K562 treated with DMSO at 1 percent for 4 hours (cell line): ENCODE measurements around the gene GUCA2B. TPM values are rescaled to one million over a fixed set of nuclear protein-coding genes. Genes with fewer than 3 reads are reported as not detected.

ENCODE experiments used
- total RNA-seq: library from RNA; unstranded; fragments of 300-600 nt; gene quantifications from 2 replicates; pipeline ENCODE4 v1.2.3, GENCODE V29; 2022; ENCODE audit not compliant: insufficient read depth

The GUCA2B gene
- total RNA-seq = not detected in 2 replicates

GRCh38 chr1:42152907-42153600 lies at the start of gene GUCA2B:
Gene GUCA2B (plus strand): TSS chr1:42153410. CDS start chr1:42153451, 41 bp downstream.

DNA sequence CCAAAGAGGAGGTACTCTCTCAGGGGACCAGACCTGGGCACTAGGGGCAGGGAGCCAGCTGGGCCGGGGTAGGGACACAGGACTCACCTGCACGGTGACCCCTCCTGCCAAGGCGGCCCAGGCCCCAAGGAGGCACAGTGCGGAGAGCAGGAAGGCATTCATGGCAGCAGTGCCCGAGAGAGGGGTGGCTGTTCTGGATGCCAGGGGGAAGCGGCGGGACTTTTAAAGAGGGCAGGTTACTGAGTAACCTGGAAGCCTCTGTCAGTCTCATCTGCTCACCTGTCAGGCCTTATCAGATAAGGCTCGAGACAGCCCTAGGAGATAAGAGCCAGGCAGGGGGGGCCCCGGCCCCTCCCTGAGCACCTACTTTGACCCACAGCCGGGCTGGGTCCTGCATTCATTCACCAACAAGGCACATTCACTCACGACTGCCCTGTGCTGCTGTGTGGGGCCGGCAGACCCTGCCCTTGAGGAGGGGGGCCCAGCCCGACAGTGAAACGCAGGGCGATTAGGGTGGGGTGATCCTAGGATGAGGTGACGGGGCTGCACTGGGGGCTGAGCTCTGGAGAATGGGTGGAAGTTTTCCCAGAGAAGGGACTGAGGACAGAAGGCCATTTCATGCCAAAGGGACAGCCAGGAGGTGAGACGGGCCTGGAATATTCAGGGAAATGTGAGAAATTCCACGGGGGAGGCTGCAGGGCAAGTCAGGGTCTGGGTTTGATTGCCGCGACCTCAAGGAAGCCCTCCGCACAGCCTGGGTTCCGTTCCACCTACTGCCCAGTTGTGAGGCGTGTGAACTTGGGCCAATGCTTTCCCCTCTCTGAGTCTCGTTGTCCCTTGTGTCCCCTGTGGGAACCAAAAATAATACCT lies 11.6 kb downstream of the GUCA2B start, which contains the start of gene GUCA2A:
GUCA2A (minus strand) TSS at position 195 of the 870 bp plus-strand sequence; CDS start at position 162, 33 bp downstream.

Other genes with a start within 250 kb of the GUCA2B start
- gene HIVEP3, start 234.5 kb upstream of the GUCA2B start, total RNA-seq = 0.27 and 1.9 TPM in 2 replicates
- gene GUCA2A, start 11.3 kb downstream of the GUCA2B start, total RNA-seq = not detected in 2 replicates
- 11.7 and 15.3 TPM in 2 replicates for gene FOXJ3, start 181.8 kb downstream of the GUCA2B start, total RNA-seq
- not detected in 2 replicates for gene RIMKLA, start 227.4 kb downstream of the GUCA2B start, total RNA-seq